GM21515 (cell line): ENCODE measurements around the gene ZNF362.

Experiments
- ATAC-seq: cut with Tn5 transposase; IDR thresholded peaks from one replicate; pipeline ENCODE4 v1.9.1; 2021; ENCODE audit not compliant: unreplicated experiment

The ZNF362 gene

DNA sequence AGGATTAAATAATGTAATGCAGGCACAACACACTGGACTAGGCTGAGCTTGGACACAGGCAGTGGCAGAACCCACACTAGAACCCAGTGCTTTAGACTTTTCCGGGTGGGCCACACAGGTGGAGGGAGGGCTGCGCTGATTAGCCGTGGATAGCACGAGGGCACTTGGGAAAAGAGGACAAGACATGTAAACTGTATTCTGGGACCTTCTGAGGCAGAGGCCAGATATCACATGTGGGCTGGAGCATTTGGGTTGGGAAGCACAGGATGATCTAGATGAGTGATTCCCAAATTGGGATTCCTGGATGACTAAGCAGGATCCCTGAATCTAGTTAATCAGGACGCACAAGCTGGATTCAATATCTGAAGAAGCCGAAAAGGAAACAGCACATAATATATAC lies 84.9 kb downstream of the ZNF362 start:
- ATAC-seq = no peak

GRCh38 chr1:33342041-33342723 lies 85.9 kb downstream of the ZNF362 start:
- ATAC-seq = no peak

DNA sequence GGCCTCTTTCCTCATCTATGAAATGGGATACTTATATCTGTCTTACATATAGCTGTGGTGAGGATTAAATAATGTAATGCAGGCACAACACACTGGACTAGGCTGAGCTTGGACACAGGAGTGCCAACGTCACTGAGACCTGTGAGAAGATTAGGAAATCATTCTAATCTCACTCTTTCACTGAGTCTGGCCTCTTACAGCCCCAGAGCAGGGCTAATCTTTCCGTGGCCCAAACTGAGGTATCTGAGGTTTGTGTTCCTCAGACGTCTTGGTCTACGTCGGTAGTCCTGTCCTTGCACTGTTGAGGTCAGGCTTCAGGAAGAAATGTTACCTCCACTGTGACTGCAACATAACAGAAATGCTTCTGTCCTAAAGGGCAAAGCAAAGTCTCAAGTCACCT lies 87.2 kb downstream of the ZNF362 start:
- ATAC-seq = no peak

GRCh38 chr1:33344896-33345560 lies 88.7 kb downstream of the ZNF362 start:
- no peak for ATAC-seq

GRCh38 chr1:33346533-33346926 lies 90.2 kb downstream of the ZNF362 start:
- no peak for ATAC-seq

- no peak for ATAC-seq
Measured at GRCh38 chr1:33346927-33347649, 90.8 kb downstream of the ZNF362 start.

GRCh38 chr1:33347650-33347992 lies 91.3 kb downstream of the ZNF362 start:
- ATAC-seq = no peak

DNA sequence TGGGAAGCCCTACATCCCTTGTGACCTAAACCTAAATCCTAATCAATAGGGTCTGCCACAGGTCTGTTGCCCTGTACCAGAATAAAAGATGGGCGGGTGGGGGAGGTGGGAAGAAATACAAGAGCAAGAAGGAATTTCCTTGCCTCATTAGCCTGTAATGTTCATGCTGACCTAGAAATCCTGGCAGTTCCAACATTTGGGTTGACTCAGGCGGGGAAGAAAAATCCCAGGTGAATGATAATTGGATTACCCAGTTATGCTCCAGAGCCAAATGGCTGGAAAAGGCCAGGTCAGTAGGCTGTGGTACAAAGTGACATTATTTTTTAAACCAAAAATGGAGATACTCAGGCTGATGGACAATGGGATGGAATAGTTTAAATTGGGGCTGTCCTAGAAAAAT lies 91.9 kb downstream of the ZNF362 start:
- no peak for ATAC-seq

DNA sequence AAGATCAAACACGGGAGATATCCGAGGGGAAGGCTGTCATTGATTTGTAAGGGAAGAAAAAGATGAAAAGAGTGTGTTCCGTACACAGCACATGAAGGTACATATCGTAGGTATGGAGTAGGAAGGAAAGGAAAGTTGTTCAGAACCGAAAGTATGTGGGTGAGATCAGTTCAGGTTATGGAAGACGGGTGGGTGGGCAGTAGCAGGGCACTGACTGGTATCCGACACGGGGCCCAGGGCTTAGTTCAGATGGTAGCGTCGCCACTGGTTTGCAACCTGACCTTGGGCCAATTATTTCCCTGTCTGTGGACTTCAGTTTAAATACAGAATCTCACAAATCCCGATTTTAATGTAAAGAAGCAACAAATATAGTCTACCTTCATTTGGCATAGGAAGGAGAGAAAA lies 92.4 kb downstream of the ZNF362 start:
- ATAC-seq = no peak

DNA sequence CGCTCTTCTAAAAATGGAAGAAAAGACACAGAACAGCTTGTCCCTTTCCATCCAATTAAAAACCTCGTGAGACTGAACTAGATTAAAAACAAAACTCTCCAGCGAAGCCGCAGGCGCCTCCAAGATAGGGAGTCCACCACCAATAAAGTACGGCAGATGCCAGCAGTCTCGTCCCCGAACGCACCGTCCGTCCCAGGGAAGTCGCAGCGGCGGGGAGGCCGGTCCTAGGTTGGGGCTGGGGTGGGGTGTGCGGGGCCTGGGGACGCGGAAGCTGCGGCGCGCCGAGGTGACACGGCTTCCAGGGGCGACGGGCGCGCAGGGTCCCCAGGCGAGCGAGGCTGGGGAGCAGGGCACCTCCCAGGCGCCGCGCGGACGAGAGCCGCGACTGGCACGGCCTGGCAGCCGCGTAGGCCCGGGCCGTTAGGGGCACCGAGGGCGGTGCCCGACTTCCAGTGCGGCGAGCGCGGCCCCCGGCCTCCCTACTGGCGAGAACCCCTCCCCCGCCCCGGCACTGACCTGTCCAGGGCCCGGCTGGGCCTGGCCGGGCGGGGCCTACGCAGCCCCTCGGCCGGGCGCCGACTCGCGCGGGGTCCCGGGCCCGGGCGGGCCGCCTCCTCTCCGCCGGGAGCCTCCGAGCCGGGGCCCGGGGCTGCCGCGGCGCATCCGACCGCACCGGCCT lies 92.9 kb downstream of the ZNF362 start:
- ATAC-seq = peak; percentile 35

DNA sequence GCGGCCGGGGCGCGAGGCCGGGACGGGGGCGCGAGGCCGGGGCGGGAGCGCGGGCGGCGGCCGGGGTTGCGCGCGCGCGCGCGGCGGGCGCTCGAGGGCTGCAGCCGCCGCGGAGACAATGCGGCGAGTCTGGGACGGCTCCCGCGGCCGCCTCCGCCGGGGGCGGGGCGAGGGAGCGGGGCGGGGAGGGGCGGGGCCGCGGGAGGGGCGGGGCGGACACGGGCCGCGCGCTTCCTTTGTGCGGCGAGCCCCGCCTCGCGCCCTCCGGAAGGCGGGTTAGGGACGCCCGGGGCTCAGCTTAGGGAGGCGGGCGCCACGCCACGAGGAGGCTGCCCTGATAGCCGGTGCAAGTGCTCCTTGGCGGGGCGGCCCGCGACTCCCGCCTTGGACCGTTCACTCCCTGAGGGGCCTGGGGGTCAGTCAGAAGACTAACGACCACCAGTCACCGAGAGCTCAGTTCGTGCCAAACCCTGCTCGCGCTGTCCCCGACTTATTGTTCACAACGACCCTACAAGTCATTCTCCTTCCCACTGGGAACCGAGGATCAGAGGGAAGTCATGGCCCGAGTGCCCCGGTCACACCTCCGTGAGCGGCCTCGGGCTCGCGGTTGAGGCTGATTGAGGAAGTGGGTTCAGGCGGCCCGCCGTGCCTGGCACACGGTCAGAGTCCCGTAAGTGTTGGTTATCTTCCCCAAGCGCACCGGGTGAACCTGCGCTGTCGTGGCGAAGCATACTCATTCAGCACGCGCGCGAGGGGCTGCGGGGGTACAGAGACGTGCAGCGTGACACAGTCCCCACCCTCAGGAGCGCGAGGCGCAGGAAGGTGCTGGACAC lies 93.7 kb downstream of the ZNF362 start:
- ATAC-seq = peak; percentile 76
